GM12891 (cell line): ENCODE results near the gene TOP1.

Experiments
- POLR2A ChIP-seq: IDR thresholded peaks from 2 replicates; pipeline ENCODE4 v1.6.1; 2011; ENCODE audit warnings: low read depth, low read length, control low read depth
- POLR2AphosphoS5 ChIP-seq: IDR thresholded peaks from 2 replicates; pipeline ENCODE4 v1.6.1; 2011; ENCODE audit warnings: low read depth, low read length, control low read depth
- TAF1 ChIP-seq: IDR thresholded peaks from 2 replicates; pipeline ENCODE4 v1.6.1; 2011; ENCODE audit warnings: low read depth, low read length, control low read depth

GRCh38 chr20:41080866-41081265 lies 52.2 kb downstream of the TOP1 start:
- TF ChIP-seq POLR2AphosphoS5 (no peak), POLR2A (no peak), TAF1 (no peak)
